Fibroblast of mammary gland (primary cell): ENCODE measurements around the gene BCAP31.
"Not testable (repeated sequence)": the region's sequence is repeated elsewhere in the genome, so short reads cannot be mapped to it uniquely, and the experiment has no call there.

Experiments
- DNase-seq: peaks from one replicate; pipeline ENCODE4 v3.0.0-alpha.2; 2010; ENCODE audit warnings: low read depth
- H3K4me3 ChIP-seq: 2 replicates; pipeline ENCODE4 v1.5.1; 2011; ENCODE audit warnings: low read depth, mild to moderate bottlenecking, low read length, moderate library complexity; ENCODE audit not compliant: control insufficient read depth
- CTCF ChIP-seq: conservative IDR thresholded peaks from 2 replicates; pipeline ENCODE4 v1.5.1; 2011; ENCODE audit warnings: low read depth, low read length, inconsistent platforms; ENCODE audit not compliant: control insufficient read depth, insufficient read depth

The BCAP31 gene

DNA sequence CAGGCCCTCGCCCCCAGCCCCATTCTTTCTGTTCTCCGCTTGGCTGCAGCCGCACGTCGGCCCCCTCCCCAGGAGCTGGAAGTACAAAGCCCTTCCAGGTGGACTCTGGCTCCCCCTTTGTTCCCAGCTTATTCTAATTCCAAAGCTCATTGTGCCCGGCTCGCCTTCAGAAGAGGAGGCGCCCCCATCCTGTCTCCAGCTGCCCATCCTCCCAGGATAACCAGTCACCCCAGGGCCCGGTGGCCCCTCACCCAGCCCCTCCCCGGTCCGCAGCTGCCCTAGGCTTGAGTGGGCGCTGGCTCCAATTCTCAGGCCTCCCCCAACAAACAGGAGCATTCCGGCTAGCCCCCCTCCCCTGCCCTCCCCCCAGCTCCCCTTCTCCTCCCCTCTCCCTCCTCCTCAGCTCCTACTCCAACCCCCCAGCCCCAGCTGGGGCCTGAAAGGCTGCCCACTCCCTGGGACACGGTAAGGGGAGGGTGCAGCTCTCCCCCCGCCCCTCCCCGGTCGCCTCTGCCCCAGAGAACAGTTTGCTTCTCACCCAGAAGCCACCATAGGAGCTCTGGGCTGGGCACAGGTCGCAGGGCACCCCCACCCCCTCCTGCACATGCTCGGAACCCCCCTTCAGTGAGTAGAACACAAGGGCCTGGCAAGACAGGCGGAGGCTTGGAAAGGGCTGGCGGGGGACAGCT, 39.6 kb downstream of the BCAP31 start:
- DNase-seq, result no peak
- no peak overlapping the region for H3K4me3 ChIP-seq
- TF ChIP-seq CTCF, result no peak

DNA sequence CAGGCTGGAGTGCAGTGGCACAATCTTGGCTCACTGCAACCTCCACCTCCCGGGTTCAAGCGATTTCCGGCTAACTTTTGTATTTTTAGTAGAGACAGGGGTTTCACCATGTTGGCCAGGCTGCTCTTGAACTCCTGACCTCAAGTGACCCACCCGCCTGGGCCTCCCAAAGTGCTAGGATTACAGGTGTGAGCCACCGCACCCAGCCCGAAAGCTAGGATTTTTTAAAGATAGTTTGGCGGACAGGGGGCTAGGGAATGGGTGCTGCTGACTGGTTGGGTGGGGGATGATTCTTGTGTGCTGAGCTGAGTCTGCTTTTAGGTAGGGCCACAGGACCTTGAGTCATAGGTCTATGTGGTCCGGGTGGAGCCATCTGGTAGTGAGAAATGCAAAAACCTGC, 40.7 kb downstream of the BCAP31 start:
- not testable (repeated sequence) for H3K4me3 ChIP-seq, DNase-seq

DNA sequence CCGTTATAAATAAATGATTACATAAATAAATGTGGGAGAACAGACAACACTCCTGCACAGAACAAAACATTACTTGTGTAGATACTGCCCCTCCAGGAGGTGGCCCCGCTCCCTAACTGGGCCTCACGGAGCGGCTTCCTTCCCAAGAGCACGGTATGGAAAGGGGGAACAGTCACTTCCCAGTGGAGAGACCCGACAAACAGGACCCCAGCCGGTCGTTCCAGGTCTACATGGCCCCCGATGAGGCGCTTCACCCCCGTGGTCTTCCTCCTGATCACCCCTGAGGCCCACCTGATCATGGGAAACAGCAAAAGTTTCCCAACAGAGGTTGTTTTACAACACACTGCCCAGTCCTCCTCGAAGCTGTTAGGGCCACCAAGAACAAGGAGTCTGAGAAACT, 43.0 kb downstream of the BCAP31 start:
- DNase-seq, result no peak
- no peak for TF ChIP-seq CTCF
- no peak overlapping the region for H3K4me3 ChIP-seq

- no peak overlapping the region for H3K4me3 ChIP-seq
- no peak for TF ChIP-seq CTCF
- DNase-seq, result no peak
These were observed 49.9 kb downstream of the BCAP31 start for GRCh38 chrX:153674219-153674851.

DNA sequence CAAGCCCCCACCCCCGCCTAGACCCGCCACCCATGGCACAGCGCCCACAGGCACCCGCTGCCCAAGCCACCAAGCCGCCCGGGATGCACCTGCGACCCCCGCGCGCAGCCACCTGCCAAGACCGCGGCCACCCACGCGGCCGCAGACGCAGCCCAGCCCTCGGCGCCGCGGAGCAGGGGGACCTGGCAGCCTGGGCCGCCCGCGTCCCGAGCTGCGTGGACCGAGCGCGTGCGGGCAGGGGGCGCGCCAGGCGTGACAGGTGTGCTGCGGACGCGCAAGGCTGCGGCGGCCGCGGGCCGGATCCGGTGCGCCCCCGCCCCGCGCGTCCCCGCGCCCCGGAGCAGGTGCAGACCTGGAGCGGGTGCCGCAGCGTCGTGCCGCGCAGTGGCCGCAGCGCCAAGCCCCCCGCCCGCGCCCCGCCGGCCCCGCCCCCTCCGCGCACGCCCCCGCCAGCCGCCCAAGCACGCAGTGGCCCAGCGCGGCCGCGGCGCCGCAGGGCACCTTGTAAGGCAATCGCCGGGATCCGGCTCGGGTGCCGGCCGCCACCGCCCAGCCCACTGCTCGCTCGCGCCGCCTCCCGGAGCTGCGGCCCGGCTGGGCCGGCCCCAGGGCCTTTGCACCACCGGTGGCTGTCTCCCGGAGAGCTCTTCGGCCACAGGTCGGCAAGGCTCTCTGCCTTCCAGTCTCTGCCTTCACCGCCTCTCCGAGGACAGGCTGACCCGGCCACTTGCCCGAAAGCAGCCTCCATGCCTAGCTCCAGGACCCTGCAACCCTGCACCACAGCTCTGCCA, 50.6 kb downstream of the BCAP31 start, which contains the start of gene PNCK:
Gene PNCK (minus strand): TSS at position 386 of the 791 bp plus-strand sequence. CDS start 737 bp downstream, outside the sequence.
- no peak for DNase-seq
- no peak within 1 kb of the TSS for H3K4me3 ChIP-seq
- TF ChIP-seq CTCF, result no peak

DNA sequence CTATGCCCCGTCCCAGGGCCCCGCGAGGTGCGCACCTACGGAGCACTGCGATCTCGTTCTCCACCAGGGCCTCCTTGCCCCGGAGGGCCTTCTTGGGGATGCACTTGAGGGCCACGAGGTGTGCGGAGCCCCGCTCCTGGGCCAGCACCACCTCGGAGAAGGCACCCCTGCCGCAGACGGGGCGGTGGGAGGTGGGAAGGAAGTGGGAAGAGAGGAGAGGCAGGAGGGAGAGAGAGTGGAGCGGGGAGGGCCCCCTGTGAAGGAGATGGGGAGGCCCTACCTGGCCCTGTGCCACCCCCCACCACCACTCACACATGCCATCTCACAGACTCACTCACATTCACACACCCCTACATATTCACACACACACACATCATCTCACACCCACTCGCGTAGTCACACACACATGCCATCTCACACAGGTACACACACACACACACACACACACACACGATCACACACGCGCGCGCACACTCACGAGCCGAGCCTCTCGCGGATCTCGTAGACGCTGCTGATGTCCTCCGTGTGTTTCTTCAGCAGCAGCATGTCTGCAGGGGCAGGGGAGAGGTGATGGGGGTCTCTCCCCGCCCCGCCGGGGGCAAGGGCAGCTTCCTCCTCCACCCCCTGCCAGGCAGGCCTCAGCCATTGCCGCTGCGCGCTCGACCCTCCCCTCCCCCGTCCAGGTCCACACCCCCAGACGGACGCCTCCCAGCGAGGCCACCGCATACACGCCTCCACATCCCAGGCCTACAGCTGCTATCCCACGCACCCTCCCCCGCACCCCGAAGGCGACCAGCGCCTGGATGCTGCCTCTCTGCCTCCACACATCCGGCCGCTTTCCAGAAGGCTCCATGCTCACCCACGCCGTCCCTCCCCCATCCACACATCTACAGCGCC, 51.4 kb downstream of the BCAP31 start:
- TF ChIP-seq CTCF, result no peak

More for the DNA sequence above, 51.4 kb downstream of the BCAP31 start:
- DNase-seq, result no peak
- H3K4me3 ChIP-seq, result no peak overlapping the region
